Mesothelial cell of epicardium (in vitro differentiated cells): ENCODE measurements around the gene OGDH. TPM values are rescaled to one million over a fixed set of nuclear protein-coding genes. Genes with fewer than 3 reads are reported as not detected.
"Not testable (repeated sequence)": the region's sequence is repeated elsewhere in the genome, so short reads cannot be mapped to it uniquely, and the experiment has no call there.

Experiments used
- DNase-seq, 2 experiments: peaks; one replicate each; pipeline ENCODE4 v3.0.0; 2021; ENCODE audit warnings: low spot score in 2 of 2; ENCODE audit not compliant: unreplicated experiment in 2 of 2
- H3K27ac Mint-ChIP-seq: 2 replicates; pipeline ENCODE4 v1.8.0; 2021; ENCODE audit warnings: mixed read lengths
- H3K27me3 Mint-ChIP-seq: 2 replicates; pipeline ENCODE4 v1.8.0; 2021; ENCODE audit warnings: low read depth, mixed read lengths
- H3K36me3 Mint-ChIP-seq: 2 replicates; pipeline ENCODE4 v1.8.0; 2021; ENCODE audit warnings: mixed read lengths
- H3K4me1 Mint-ChIP-seq: 2 replicates; pipeline ENCODE4 v1.8.0; 2021; ENCODE audit warnings: mixed read lengths
- H3K4me3 Mint-ChIP-seq: 2 replicates; pipeline ENCODE4 v1.8.0; 2021; ENCODE audit warnings: mild to moderate bottlenecking, moderate library complexity, mixed read lengths
- H3K9me3 Mint-ChIP-seq: 2 replicates; pipeline ENCODE4 v1.8.0; 2021; ENCODE audit warnings: mixed read lengths
- CTCF ChIP-seq: fragments of 200-600 bp; sonication (generic); IDR thresholded peaks from one replicate; pipeline ENCODE4 v1.5.0; 2021; ENCODE audit warnings: antibody characterized with exemption; ENCODE audit not compliant: unreplicated experiment
- total RNA-seq: library from RNA; stranded (reverse); gene quantifications from 3 replicates; pipeline ENCODE4 v1.2.1, GENCODE V29; 2021

The OGDH gene
- total RNA-seq, 1 donor from 2014 or later = 71.2 TPM

- DNase-seq = no peak
- peaks cover 13% of the 10 kb centered on the region for H3K4me1 Mint-ChIP-seq
- no peak for TF ChIP-seq CTCF
- no peak overlapping the region for H3K4me3 Mint-ChIP-seq
- H3K27ac Mint-ChIP-seq = no peak overlapping the region
- peaks cover 1% of the 10 kb centered on the region for H3K27me3 Mint-ChIP-seq
- H3K36me3 Mint-ChIP-seq = peaks cover 2% of the 10 kb centered on the region
- no peaks in the 10 kb centered on the region for H3K9me3 Mint-ChIP-seq
Measured at GRCh38 chr7:44716205-44716604, 109.8 kb downstream of the OGDH start.

GRCh38 chr7:44720301-44720700, 113.9 kb downstream of the OGDH start:
- H3K27me3 Mint-ChIP-seq = no peaks in the 10 kb centered on the region
- H3K9me3 Mint-ChIP-seq = peaks cover 4% of the 10 kb centered on the region
- DNase-seq = no peak
- peaks cover 4% of the 10 kb centered on the region for H3K36me3 Mint-ChIP-seq
- no peak overlapping the region for H3K27ac Mint-ChIP-seq
- TF ChIP-seq CTCF = no peak
- H3K4me3 Mint-ChIP-seq = no peak overlapping the region
- H3K4me1 Mint-ChIP-seq = no peaks in the 10 kb centered on the region

- Mint-ChIP-seq H3K27ac (no peak overlapping the region), H3K4me3 (no peak overlapping the region), H3K9me3 (peaks cover 4% of the 10 kb centered on the region), H3K36me3 (peaks cover 4% of the 10 kb centered on the region), H3K27me3 (no peaks in the 10 kb centered on the region), H3K4me1 (peaks cover 4% of the 10 kb centered on the region)
- no peak for DNase-seq
- TF ChIP-seq CTCF = no peak
Measured at GRCh38 chr7:44724276-44724675, 117.8 kb downstream of the OGDH start.

- not testable (repeated sequence) for H3K27me3 Mint-ChIP-seq, H3K9me3 Mint-ChIP-seq, H3K4me3 Mint-ChIP-seq, H3K4me1 Mint-ChIP-seq, DNase-seq, H3K27ac Mint-ChIP-seq, H3K36me3 Mint-ChIP-seq
Measured at GRCh38 chr7:44726250-44726649, 119.8 kb downstream of the OGDH start.

GRCh38 chr7:44727158-44727936, 120.9 kb downstream of the OGDH start:
- Mint-ChIP-seq H3K27me3 (no peaks in the 10 kb centered on the region), H3K27ac (no peak overlapping the region), H3K4me3 (no peak overlapping the region), H3K36me3 (no peaks in the 10 kb centered on the region), H3K4me1 (peaks cover 4% of the 10 kb centered on the region), H3K9me3 (no peaks in the 10 kb centered on the region)
- TF ChIP-seq CTCF = no peak
- DNase-seq = no peak

- Mint-ChIP-seq H3K4me1 (peaks cover 4% of the 10 kb centered on the region), H3K4me3 (no peak overlapping the region), H3K9me3 (no peaks in the 10 kb centered on the region), H3K27ac (no peak overlapping the region), H3K27me3 (no peaks in the 10 kb centered on the region), H3K36me3 (no peaks in the 10 kb centered on the region)
- no peak for DNase-seq
- no peak for TF ChIP-seq CTCF
Measured at GRCh38 chr7:44727937-44728262, 121.5 kb downstream of the OGDH start.
